Ascending aorta (tissue), 2 donors: ENCODE data around the gene HS3ST1. TPM values are rescaled to one million over a fixed set of nuclear protein-coding genes. Genes with fewer than 3 reads are reported as not detected.

Experiments used
- DNase-seq, 2 donors: peaks; one replicate each; pipeline ENCODE4 v3.0.0-alpha.2; 2019; ENCODE audit warnings: low spot score in 2 of 2
- H3K27ac ChIP-seq, 2 donors: fragments of 200-600 bp; sonication (generic); one replicate each; pipeline ENCODE4 v1.5.1; 2016 to 2017; ENCODE audit warnings: mild to moderate bottlenecking in 1 of 2
- H3K27me3 ChIP-seq: fragments of 200-600 bp; sonication (generic); one replicate; pipeline ENCODE4 v1.5.1; 2017
- H3K36me3 ChIP-seq, 2 donors: fragments of 200-600 bp; sonication (generic); one replicate each; pipeline ENCODE4 v1.5.1; 2016
- H3K4me1 ChIP-seq, 2 donors: fragments of 200-600 bp; sonication (generic); one replicate each; pipeline ENCODE4 v1.5.1; 2016 to 2017; ENCODE audit warnings: mild to moderate bottlenecking in 1 of 2
- H3K4me3 ChIP-seq, 2 donors: fragments of 200-600 bp; sonication (generic); one replicate each; pipeline ENCODE4 v1.5.1; 2016 to 2017; ENCODE audit warnings: mild to moderate bottlenecking in 1 of 2
- H3K9me3 ChIP-seq, 2 donors: fragments of 200-600 bp; sonication (generic); one replicate each; pipeline ENCODE4 v1.5.1; 2016
- CTCF ChIP-seq, 3 experiments: fragments of 200-600 bp in 2 of 3; fragments of 450-650 bp in 1 of 3; sonication (generic) in 2 of 3; IDR thresholded peaks; one replicate each; pipeline ENCODE4 v1.5.1; 2016 to 2019; ENCODE audit warnings: antibody characterized with exemption in 3 of 3, mild to moderate bottlenecking in 1 of 3, moderate library complexity in 1 of 3
- intact Hi-C: fragments of 100-400 bp; cut with DNase I; formaldehyde crosslinking; loops from one replicate; pipeline ENCODE4 v1.15.1; 2023
- total RNA-seq: library from RNA; depleted of rRNA; stranded (reverse); fragments of >200 nt; gene quantifications from one replicate; pipeline ENCODE4 v1.1.0, GENCODE V29; 2016

The HS3ST1 gene
- total RNA-seq, 1 donor from 2014 or later, result 0.64 TPM

GRCh38 chr4:11441194-11441556 is 12.5 kb upstream of the HS3ST1 start:
- no peak overlapping the region for H3K4me3 ChIP-seq
- no peaks in the 10 kb centered on the region for H3K27me3 ChIP-seq
- H3K36me3 ChIP-seq, result no peaks in the 10 kb centered on the region
- no peak for TF ChIP-seq CTCF (IDR thresholded peaks at IDR 0.05)
- no peaks in the 10 kb centered on the region for H3K9me3 ChIP-seq
- intact Hi-C loops, result no loop called here
- no peak for DNase-seq
- H3K4me1 ChIP-seq, result peaks cover 0 to 3% of the 10 kb centered on the region in 2 donors
- H3K27ac ChIP-seq, result no peak overlapping the region

DNA sequence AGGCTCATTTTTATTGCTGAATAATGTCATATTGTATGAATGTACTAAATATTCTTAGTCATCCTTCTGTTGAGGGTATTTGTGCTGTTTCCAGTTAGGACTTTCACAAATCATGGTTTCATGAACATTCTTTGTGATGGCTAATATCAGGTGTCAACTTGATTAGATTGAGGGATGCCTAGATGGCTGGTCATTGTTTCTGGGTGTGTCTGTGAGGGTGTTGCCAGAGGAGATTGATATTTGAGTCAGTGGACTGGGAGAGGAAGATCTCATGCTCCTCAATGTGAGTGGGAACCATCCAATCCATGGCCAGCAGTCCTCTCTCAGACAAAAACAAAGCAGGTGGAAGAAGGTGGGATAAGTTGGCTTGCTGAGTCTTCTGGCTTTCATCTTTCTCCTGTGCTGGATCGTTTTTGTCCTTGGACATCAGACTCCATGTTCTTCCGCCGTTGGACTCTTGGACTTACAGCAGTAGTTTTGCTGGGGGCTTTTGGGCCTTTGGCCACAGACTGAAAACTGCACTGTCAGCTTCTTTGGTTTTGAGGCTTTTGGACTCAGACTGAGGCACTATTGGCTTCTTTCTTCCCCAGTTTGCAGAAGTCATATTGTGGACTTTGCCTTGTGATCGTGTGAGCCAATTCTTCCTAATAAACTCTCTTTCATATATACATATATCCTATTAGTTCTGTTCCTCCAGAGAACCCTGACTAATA is 11.9 kb upstream of the HS3ST1 start:
- Histone ChIP-seq H3K27me3 (no peaks in the 10 kb centered on the region), H3K9me3 (no peaks in the 10 kb centered on the region), H3K4me3 (no peak overlapping the region), H3K36me3 (no peaks in the 10 kb centered on the region), H3K27ac (no peak overlapping the region), H3K4me1 (no peaks in the 10 kb centered on the region)
- DNase-seq, result no peak
- no peak for TF ChIP-seq CTCF (IDR thresholded peaks at IDR 0.05)
- intact Hi-C loops, result no loop called here

- H3K36me3 ChIP-seq, result no peaks in the 10 kb centered on the region
- no peaks in the 10 kb centered on the region for H3K4me1 ChIP-seq
- intact Hi-C loops, result no loop called here
- H3K27ac ChIP-seq, result no peak overlapping the region
- no peak for DNase-seq
- no peak overlapping the region for H3K4me3 ChIP-seq
- no peak for TF ChIP-seq CTCF (IDR thresholded peaks at IDR 0.05)
- H3K27me3 ChIP-seq, result no peaks in the 10 kb centered on the region
- H3K9me3 ChIP-seq, result no peaks in the 10 kb centered on the region
Measured at GRCh38 chr4:11439836-11440235, 11.1 kb upstream of the HS3ST1 start.

DNA sequence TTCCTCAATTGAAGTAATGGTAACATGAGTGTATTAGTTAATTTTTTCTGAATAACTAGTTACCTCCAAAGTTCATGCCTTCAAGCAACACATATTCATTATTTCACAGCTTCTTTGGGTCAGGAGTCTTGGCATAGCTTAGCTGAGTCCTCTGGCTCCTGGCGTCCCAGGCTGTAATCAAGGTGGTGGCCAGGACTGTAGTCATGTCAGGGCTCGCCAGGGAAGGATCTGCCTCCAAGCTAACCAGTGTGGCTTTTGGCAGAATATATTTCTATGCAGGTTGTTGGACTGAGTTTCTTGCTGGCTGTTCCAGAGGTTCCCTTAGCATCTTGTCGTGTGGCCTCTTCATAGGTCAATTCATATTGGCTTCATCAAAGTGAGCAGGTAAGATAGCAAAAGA is 10.0 kb upstream of the HS3ST1 start:
- TF ChIP-seq CTCF (IDR thresholded peaks at IDR 0.05), result no peak
- no peaks in the 10 kb centered on the region for H3K27me3 ChIP-seq
- no peaks in the 10 kb centered on the region for H3K36me3 ChIP-seq
- H3K4me3 ChIP-seq, result no peak overlapping the region
- H3K9me3 ChIP-seq, result no peaks in the 10 kb centered on the region
- intact Hi-C loops, result no loop called here
- no peak for DNase-seq
- H3K4me1 ChIP-seq, result no peaks in the 10 kb centered on the region
- H3K27ac ChIP-seq, result no peak overlapping the region

DNA sequence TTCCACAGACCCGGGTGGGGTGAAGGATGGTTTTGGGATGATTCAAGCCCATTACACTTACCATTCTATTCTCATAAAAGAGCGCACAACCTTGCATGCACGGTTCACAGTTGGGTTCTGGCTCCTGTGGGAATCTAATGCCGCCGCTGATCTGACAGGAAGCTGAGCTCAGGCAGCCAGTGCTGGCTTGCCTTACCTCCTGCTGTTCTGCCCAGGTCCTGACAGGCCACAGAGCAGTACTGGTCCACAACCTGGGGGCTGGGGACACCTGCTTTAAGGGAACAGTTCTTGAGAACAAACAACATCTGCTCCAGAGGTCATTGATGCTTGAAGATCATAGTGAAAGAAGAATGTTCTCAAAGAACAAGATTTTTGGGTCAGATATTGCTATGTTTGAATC is 8.0 kb upstream of the HS3ST1 start:
- Histone ChIP-seq H3K36me3 (no peaks in the 10 kb centered on the region), H3K27me3 (no peaks in the 10 kb centered on the region), H3K9me3 (no peaks in the 10 kb centered on the region), H3K27ac (no peak overlapping the region), H3K4me1 (no peaks in the 10 kb centered on the region), H3K4me3 (no peak overlapping the region)
- intact Hi-C loops, result no loop called here
- no peak for TF ChIP-seq CTCF (IDR thresholded peaks at IDR 0.05)
- no peak for DNase-seq

DNA sequence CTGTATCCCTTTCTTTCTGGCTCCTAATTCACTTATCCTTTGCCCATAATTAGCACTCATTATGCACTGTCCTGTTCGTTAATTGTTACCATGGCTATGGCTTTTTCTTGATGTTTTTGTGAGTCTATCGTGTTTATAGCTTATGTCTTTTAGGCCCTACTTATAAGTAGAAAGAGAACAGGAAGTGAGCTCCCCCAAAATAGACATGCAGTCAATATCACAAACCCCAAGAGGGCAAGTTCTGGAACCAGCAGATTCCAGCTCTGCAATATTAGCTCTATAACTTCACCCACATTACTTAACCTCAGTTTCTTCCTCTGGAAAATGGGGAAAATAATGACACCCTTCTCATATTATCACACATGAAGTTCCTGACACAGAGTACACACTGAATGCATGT is 7.4 kb upstream of the HS3ST1 start:
- Histone ChIP-seq H3K27me3 (no peaks in the 10 kb centered on the region), H3K9me3 (no peaks in the 10 kb centered on the region), H3K4me1 (no peaks in the 10 kb centered on the region), H3K4me3 (no peak overlapping the region), H3K36me3 (no peaks in the 10 kb centered on the region), H3K27ac (no peak overlapping the region)
- no peak for DNase-seq
- TF ChIP-seq CTCF (IDR thresholded peaks at IDR 0.05), result no peak
- intact Hi-C loops, result no loop called here
